SU-DHL-6 (cell line): ENCODE results near the gene TPM4.

Experiments
- EZH2phosphoT487 ChIP-seq: fragments of 200-600 bp; sonication (generic), shearing (Covaris generic); conservative IDR thresholded peaks from 2 replicates; pipeline ENCODE4 v1.6.1; 2018; ENCODE audit warnings: mild to moderate bottlenecking, antibody characterized with exemption, low read length, moderate library complexity, mixed read lengths
- TF ChIP-seq, protein P1 (sequence below): fragments of 200-600 bp; sonication (generic); IDR thresholded peaks from one replicate; pipeline ENCODE4 v1.5.1; 2017; ENCODE audit warnings: antibody characterized with exemption, mild to moderate bottlenecking, low read length, moderate library complexity; ENCODE audit not compliant: insufficient read depth, poor library complexity, severe bottlenecking

DNA sequence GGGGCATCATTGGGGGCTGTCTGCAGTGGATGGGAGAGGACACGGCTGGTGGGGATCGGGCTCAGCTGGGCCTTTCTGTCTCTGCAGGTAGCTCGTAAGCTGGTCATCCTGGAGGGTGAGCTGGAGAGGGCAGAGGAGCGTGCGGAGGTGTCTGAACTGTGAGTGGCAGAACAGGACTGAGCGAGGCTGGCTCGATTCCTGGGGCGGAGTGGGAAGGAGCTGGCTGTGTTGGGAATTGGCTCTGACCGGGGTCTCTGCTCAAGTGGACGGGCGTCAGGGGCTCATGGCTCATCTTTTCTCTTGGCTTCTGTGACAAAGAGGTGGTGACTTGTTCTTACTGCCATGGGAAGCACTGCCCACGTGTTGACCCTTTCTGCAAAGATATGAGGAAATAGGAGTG is 11.6 kb downstream of the TPM4 start:
- TF ChIP-seq, protein P1, sequence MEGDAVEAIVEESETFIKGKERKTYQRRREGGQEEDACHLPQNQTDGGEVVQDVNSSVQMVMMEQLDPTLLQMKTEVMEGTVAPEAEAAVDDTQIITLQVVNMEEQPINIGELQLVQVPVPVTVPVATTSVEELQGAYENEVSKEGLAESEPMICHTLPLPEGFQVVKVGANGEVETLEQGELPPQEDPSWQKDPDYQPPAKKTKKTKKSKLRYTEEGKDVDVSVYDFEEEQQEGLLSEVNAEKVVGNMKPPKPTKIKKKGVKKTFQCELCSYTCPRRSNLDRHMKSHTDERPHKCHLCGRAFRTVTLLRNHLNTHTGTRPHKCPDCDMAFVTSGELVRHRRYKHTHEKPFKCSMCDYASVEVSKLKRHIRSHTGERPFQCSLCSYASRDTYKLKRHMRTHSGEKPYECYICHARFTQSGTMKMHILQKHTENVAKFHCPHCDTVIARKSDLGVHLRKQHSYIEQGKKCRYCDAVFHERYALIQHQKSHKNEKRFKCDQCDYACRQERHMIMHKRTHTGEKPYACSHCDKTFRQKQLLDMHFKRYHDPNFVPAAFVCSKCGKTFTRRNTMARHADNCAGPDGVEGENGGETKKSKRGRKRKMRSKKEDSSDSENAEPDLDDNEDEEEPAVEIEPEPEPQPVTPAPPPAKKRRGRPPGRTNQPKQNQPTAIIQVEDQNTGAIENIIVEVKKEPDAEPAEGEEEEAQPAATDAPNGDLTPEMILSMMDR = no peak
- TF ChIP-seq EZH2phosphoT487 = no peak
